ENCODE results near the gene FHAD1.

Gene FHAD1

GRCh38 chr1:15236746-15237145 lies 10.3 kb upstream of the FHAD1 start:
- H3K4me3 ChIP-seq (ENCODE audit: low read depth, low read length): no peak overlapping the region
- TF ChIP-seq CTCF (IDR thresholded peaks at IDR 0.05; ENCODE audit: borderline replicate concordance, insufficient read depth, low read depth, low read length): no peak

- no peak for TF ChIP-seq CTCF (IDR thresholded peaks at IDR 0.05; ENCODE audit: borderline replicate concordance, insufficient read depth, low read depth, low read length)
Measured at GRCh38 chr1:15238789-15239188, 8.2 kb upstream of the FHAD1 start.

GRCh38 chr1:15242766-15243165 lies 4.3 kb upstream of the FHAD1 start:
- no peak overlapping the region for H3K4me3 ChIP-seq (ENCODE audit: low read depth, low read length)
- TF ChIP-seq CTCF (IDR thresholded peaks at IDR 0.05; ENCODE audit: borderline replicate concordance, insufficient read depth, low read depth, low read length): no peak

More at GRCh38 chr1:15238789-15239188, 8.2 kb upstream of the FHAD1 start:
- H3K4me3 ChIP-seq (ENCODE audit: low read depth, low read length): no peak overlapping the region

- H3K4me3 ChIP-seq (ENCODE audit: low read depth, low read length): no peak overlapping the region
- TF ChIP-seq CTCF (IDR thresholded peaks at IDR 0.05; ENCODE audit: borderline replicate concordance, insufficient read depth, low read depth, low read length): no peak
Measured at GRCh38 chr1:15243275-15244043, 3.6 kb upstream of the FHAD1 start.

- no peak overlapping the region for H3K4me3 ChIP-seq (ENCODE audit: low read depth, low read length)
- no peak for TF ChIP-seq CTCF (IDR thresholded peaks at IDR 0.05; ENCODE audit: borderline replicate concordance, insufficient read depth, low read depth, low read length)
Measured at GRCh38 chr1:15244813-15245212, 2.2 kb upstream of the FHAD1 start.

GRCh38 chr1:15245593-15246360 lies 1.2 kb upstream of the FHAD1 start:
- TF ChIP-seq CTCF (IDR thresholded peaks at IDR 0.05; ENCODE audit: borderline replicate concordance, insufficient read depth, low read depth, low read length): no peak

More at GRCh38 chr1:15245593-15246360, 1.2 kb upstream of the FHAD1 start:
- no peak overlapping the region for H3K4me3 ChIP-seq (ENCODE audit: low read depth, low read length)

Data from GM12875 (cell line).